DND-41 (cell line): ENCODE data around the gene FBXL19.

Experiments
- CTCF ChIP-seq: IDR thresholded peaks from 2 replicates; pipeline ENCODE4 v1.5.1; 2012; ENCODE audit warnings: borderline replicate concordance, low read length, moderate library complexity, mild to moderate bottlenecking; ENCODE audit not compliant: poor library complexity, severe bottlenecking; ENCODE audit errors: extremely low read depth
- EZH2 ChIP-seq: IDR thresholded peaks from 3 replicates; pipeline ENCODE4 v1.6.1; 2012; ENCODE audit warnings: borderline replicate concordance, low read depth, mild to moderate bottlenecking, moderate library complexity, low read length, inconsistent platforms; ENCODE audit not compliant: severe bottlenecking

- TF ChIP-seq CTCF (peak; percentile 95), EZH2 (no peak)
These were observed 61.5 kb downstream of the FBXL19 start, which contains the start of gene HSD3B7 for GRCh38 chr16:30984669-30985400.
